Right forelimb (tissue), 1 donor: ENCODE data around the gene CERT1.
"Not testable (repeated sequence)": the region's sequence is repeated elsewhere in the genome, so short reads cannot be mapped to it uniquely, and the experiment has no call there.

ENCODE experiments used
- DNase-seq: peaks from one replicate; pipeline ENCODE4 v3.0.0-alpha.2; 2018

CERT1 gene

GRCh38 chr5:75341934-75342333 lies 169.5 kb downstream of the CERT1 start:
- DNase-seq: no peak

- no peak for DNase-seq
Measured at GRCh38 chr5:75340714-75341478, 170.5 kb downstream of the CERT1 start.

- DNase-seq: no peak
Measured at GRCh38 chr5:75338408-75338807, 173.0 kb downstream of the CERT1 start.

GRCh38 chr5:75337366-75338021 lies 173.9 kb downstream of the CERT1 start:
- DNase-seq: peak; percentile 64

DNA sequence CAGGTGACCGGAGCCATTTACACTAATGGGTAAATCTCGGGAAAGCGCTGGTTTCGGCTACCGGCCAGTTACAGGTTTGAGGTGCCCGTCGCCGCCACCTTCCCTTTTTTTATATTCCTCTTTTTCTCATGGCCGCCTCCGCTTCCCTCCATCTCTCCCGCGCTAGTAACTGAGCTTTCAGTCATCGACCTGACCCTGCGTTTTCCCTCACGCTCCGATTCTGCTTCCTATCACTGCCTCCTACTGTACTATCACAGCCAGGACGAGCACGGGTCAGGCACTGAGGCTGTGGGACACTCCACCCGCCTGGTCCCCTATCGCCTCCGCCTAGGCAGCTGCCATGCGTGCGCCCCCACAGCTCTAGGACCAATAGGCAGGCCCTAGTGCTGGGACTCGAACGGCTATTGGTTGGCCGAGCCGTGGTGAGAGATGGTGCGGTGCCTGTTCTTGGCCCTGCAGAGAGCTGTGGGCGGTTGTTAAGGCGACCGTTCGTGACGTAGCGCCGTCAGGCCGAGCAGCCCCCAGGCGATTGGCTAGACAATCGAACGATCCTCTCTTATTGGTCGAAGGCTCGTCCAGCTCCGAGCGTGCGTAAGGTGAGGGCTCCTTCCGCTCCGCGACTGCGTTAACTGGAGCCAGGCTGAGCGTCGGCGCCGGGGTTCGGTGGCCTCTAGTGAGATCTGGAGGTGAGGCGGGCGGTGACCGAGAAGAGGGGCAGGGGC lies 174.7 kb downstream of the CERT1 start, which contains the start of gene HMGCR:
HMGCR (plus strand) TSS at position 606 of the 722 bp plus-strand sequence. CDS start 5,386 bp downstream, outside the sequence.
- peak; percentile 97 for DNase-seq

GRCh38 chr5:75335952-75336614 lies 175.3 kb downstream of the CERT1 start:
- no peak for DNase-seq

DNA sequence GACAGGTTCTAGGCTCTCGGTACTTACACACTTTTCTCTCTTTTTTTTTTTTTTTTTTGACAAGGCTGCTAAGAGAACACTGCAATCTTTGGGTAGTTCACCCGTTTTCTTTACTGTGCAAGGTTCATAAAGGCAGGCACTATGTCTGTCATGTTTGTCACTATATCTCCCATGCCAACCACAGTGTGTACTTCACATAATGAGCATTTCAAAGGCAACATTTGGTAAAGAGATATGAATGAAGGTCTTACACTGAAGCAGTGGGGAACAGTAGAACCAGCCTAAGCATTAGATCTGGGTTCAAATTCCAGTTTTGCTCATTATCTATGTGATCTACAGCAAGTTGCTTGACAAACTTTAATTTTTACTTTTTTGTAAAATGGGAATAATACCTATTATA lies 175.9 kb downstream of the CERT1 start:
- no peak for DNase-seq

GRCh38 chr5:75334413-75334812 lies 177.0 kb downstream of the CERT1 start:
- not testable (repeated sequence) for DNase-seq

DNA sequence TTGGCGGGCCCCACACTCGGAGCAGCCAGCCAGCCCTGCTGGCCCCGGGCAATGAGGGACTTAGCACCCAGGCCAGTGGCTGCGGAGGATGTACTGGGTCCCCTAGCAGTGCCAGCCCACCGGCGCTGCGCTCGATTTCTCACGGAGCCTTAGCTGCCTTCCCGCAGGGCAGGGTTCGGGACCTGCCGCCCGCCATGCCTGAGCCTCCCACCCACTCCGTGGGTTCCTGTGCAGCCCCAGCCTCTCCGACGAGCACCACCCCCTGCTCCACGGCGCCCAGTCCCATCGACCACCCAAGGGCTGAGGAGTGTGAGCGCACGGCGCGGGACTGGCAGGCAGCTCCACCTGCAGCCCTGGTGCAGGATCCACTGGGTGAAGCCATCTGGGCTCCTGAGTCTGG lies 177.7 kb downstream of the CERT1 start:
- not testable (repeated sequence) for DNase-seq

DNA sequence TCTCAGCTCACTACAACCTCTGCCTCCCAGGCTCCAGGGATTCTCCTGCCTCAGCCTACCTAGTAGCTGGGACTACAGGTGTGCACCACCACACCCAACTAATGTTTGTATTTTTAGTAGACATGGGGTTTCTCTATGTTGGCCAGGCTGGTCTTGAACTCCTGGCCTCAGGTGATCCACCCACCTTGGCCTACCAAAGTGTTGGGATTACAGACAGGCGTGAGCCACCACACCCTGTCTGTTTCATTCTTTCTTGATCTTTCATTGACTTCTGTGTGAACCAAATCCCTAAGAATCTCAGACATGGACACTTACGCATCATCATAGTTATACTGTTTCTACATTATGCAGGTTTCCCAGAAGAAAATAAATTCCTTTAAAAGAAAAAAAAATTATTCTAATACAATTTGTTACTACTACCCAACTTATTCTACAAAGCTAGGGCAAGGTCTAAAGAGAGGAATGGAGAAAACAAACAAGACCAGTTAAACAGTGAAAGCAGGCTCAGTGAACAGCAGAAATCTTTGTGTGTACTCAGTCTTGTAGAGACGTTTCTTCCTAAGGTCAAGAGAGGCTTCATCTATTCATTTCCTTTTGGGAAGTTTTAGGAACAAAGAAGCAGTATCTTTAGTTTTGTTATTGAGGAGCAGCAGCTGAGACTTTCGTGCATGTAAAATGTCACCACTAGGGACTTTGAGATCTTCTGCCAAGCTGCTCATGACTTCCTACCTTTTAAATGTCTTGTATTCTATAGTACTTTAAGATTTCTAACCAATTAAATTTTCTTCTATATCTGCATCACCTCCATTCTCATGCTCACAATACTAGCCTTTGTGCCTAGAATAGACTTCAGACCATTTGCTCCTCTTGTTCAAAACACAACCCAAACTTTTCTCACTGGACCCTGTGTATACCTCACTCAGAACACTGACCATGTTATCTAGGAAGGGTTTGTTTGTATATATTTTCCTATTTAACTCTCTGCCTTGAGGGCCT lies 180.0 kb downstream of the CERT1 start:
- DNase-seq: no peak

DNA sequence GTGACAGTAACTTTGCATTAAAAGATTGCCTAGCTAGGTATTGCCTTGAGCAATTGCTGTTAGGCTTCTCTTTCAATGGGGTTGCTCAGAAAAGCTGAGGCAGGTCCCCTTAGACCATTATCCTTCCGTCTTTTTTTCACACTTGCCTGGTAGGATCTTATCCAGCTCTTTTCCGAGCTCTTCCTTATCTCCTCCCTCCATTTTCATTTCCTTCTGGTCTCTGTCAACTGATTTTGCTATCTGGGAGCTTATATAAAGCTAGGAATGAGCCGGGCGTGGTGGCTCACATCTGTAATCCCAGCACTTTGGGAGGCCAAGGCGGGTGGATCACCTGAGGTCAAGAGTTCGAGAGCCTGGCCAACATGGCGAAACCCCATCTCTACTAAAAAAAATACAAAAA lies 181.0 kb downstream of the CERT1 start:
- DNase-seq: no peak
